Measurements from ENCODE around the gene RAC3.

Gene RAC3

GRCh38 chr17:81999587-81999975 lies 31.9 kb upstream of the RAC3 start:
- no peak for DNase-seq (ENCODE audit: low read depth, low spot score)

- no peak for DNase-seq (ENCODE audit: low read depth, low spot score)
Measured at GRCh38 chr17:81999976-82000802, 31.3 kb upstream of the RAC3 start.

- DNase-seq (ENCODE audit: low read depth, low spot score) = no peak
Measured at GRCh38 chr17:82000803-82001570, 30.5 kb upstream of the RAC3 start.

- DNase-seq (ENCODE audit: low read depth, low spot score) = no peak
Measured at GRCh38 chr17:82001571-82002056, 29.9 kb upstream of the RAC3 start.

- DNase-seq (ENCODE audit: low read depth, low spot score) = peak; percentile 67
Measured at GRCh38 chr17:82003411-82004381, 27.8 kb upstream of the RAC3 start.

GRCh38 chr17:82004517-82005455 lies 26.7 kb upstream of the RAC3 start:
- no peak for DNase-seq (ENCODE audit: low read depth, low spot score)

- no peak for DNase-seq (ENCODE audit: low read depth, low spot score)
Measured at GRCh38 chr17:82005701-82006348, 25.7 kb upstream of the RAC3 start.

- no peak for DNase-seq (ENCODE audit: low read depth, low spot score)
Measured at GRCh38 chr17:82006468-82007227, 24.8 kb upstream of the RAC3 start.

- no peak for DNase-seq (ENCODE audit: low read depth, low spot score)
Measured at GRCh38 chr17:82007228-82007494, 24.3 kb upstream of the RAC3 start.

GRCh38 chr17:82007495-82008257 lies 23.8 kb upstream of the RAC3 start:
- DNase-seq (ENCODE audit: low read depth, low spot score) = no peak

GRCh38 chr17:82008258-82008940 lies 23.1 kb upstream of the RAC3 start:
- DNase-seq (ENCODE audit: low read depth, low spot score) = no peak

GRCh38 chr17:82008941-82009405 lies 22.5 kb upstream of the RAC3 start:
- no peak for DNase-seq (ENCODE audit: low read depth, low spot score)

GRCh38 chr17:82009413-82009812 lies 22.1 kb upstream of the RAC3 start:
- no peak for DNase-seq (ENCODE audit: low read depth, low spot score)

- no peak for DNase-seq (ENCODE audit: low read depth, low spot score)
Measured at GRCh38 chr17:82010575-82011525, 20.6 kb upstream of the RAC3 start.

GRCh38 chr17:82011617-82012187 lies 19.8 kb upstream of the RAC3 start:
- no peak for DNase-seq (ENCODE audit: low read depth, low spot score)

- DNase-seq (ENCODE audit: low read depth, low spot score) = no peak
Measured at GRCh38 chr17:82012261-82012639, 19.2 kb upstream of the RAC3 start.
